B cell (primary cell): Measurements from ENCODE around the gene SRA1. TPM values are rescaled to one million over a fixed set of nuclear protein-coding genes. Genes with fewer than 3 reads are reported as not detected.

Experiments used
- ATAC-seq: fragments of 200-7000 bp; cut with Tn5 transposase; one replicate; pipeline ENCODE4 v1.10.0; 2021; ENCODE audit warnings: low read depth, mild to moderate bottlenecking, moderate number of reproducible peaks, moderate library complexity
- CTCF ChIA-PET: fragments of 350-600 bp; sonication (Branson Sonifier 250); formaldehyde crosslinking; loops from one replicate; lab custom pipeline; 2021; ENCODE audit warnings: antibody characterized with exemption, inconsistent platforms; lab: Charles Lee
- POLR2A ChIA-PET: fragments of 350-600 bp; sonication (Branson Sonifier 250); formaldehyde crosslinking; loops from one replicate; lab custom pipeline; 2021; ENCODE audit warnings: antibody characterized with exemption; lab: Charles Lee
- DNase-seq: peaks from one replicate; pipeline ENCODE4 v3.0.0; 2013
- H2AFZ ChIP-seq: 2 replicates; pipeline ENCODE4 v1.6.1; 2012; ENCODE audit warnings: mild to moderate bottlenecking, low read depth, low read length; ENCODE audit not compliant: insufficient read depth, poor library complexity, severe bottlenecking
- H3K27ac ChIP-seq, 2 donors: 1 replicate in 1 of 2; 2 replicates in 1 of 2; pipeline ENCODE4 v1.5.1; 2012 to 2013; ENCODE audit warnings: low read length in 2 of 2, mild to moderate bottlenecking in 2 of 2, moderate library complexity in 1 of 2
- H3K27me3 ChIP-seq, 4 experiments: fragments of 200-600 bp in 1 of 4; sonication (generic) in 1 of 4; replicated peaks in 1 of 4; 1 replicate in 2 of 4; 2 replicates in 2 of 4; pipeline versions ENCODE4 v1.6.1 to v1.7.0; 2013 to 2016; ENCODE audit warnings: low read length in 3 of 4, mild to moderate bottlenecking in 2 of 4, mixed read lengths in 1 of 4, moderate library complexity in 1 of 4; ENCODE audit not compliant: insufficient read depth in 4 of 4, control insufficient read depth in 3 of 4; ENCODE audit errors: control extremely low read depth in 1 of 4
- H3K36me3 ChIP-seq, 2 experiments: replicated peaks in 1 of 2; 1 replicate in 1 of 2; 2 replicates in 1 of 2; pipeline versions ENCODE4 v1.6.1 to v1.7.1; 2013; ENCODE audit warnings: low read length in 1 of 2; ENCODE audit not compliant: insufficient read depth in 2 of 2, control insufficient read depth in 1 of 2; ENCODE audit errors: control extremely low read depth in 1 of 2, extremely low read depth in 1 of 2
- H3K4me1 ChIP-seq, 2 donors: fragments of 200-600 bp in 1 of 2; sonication (generic) in 1 of 2; 1 replicate in 1 of 2; 2 replicates in 1 of 2; pipeline versions ENCODE4 v1.5.1 to v1.6.1; 2013 to 2017; ENCODE audit warnings: low read length in 2 of 2; ENCODE audit not compliant: control insufficient read depth in 2 of 2, insufficient read depth in 2 of 2
- H3K4me2 ChIP-seq: replicated peaks from 2 replicates; pipeline ENCODE3; 2012; ENCODE audit warnings: mild to moderate bottlenecking, low read depth, low read length; ENCODE audit not compliant: poor library complexity, severe bottlenecking
- H3K4me3 ChIP-seq, 5 experiments: fragments of 200-600 bp in 1 of 5; sonication (generic) in 1 of 5; 1 replicate in 3 of 5; 2 replicates in 2 of 5; pipeline versions ENCODE4 v1.5.1 to v1.7.0; 2011 to 2016; ENCODE audit warnings: low read length in 4 of 5, mild to moderate bottlenecking in 4 of 5, low read depth in 2 of 5, control low read depth in 1 of 5, moderate library complexity in 1 of 5; ENCODE audit not compliant: insufficient read depth in 1 of 5; ENCODE audit errors: control extremely low read depth in 1 of 5, extremely low read depth in 1 of 5
- H3K79me2 ChIP-seq: fragments of 200-600 bp; sonication (generic); one replicate; pipeline ENCODE4 v1.6.0; 2016; ENCODE audit warnings: low read length; ENCODE audit not compliant: control insufficient read depth, insufficient read depth
- H3K9ac ChIP-seq: fragments of 200-600 bp; sonication (generic); 2 replicates; pipeline ENCODE4 v1.6.1; 2017; ENCODE audit warnings: mild to moderate bottlenecking, low read length, moderate library complexity
- H3K9me3 ChIP-seq, 3 donors: one replicate each; pipeline versions ENCODE4 v1.6.1 to v1.7.1; 2013; ENCODE audit warnings: low read length in 2 of 3; ENCODE audit not compliant: control insufficient read depth in 2 of 3, insufficient read depth in 1 of 3; ENCODE audit errors: control extremely low read depth in 1 of 3
- H4K20me1 ChIP-seq: 2 replicates; pipeline ENCODE4 v1.6.0; 2012; ENCODE audit warnings: mild to moderate bottlenecking, low read length; ENCODE audit not compliant: insufficient read depth, control insufficient read depth, poor library complexity, severe bottlenecking
- H3K27ac Mint-ChIP-seq: one replicate; pipeline ENCODE4 v1.8.0; 2021; ENCODE audit warnings: mixed read lengths
- H3K27me3 Mint-ChIP-seq: one replicate; pipeline ENCODE4 v1.8.0; 2021; ENCODE audit warnings: mixed read lengths
- H3K4me1 Mint-ChIP-seq: one replicate; pipeline ENCODE4 v1.8.0; 2021; ENCODE audit warnings: mixed read lengths
- H3K4me3 Mint-ChIP-seq: one replicate; pipeline ENCODE4 v1.8.0; 2021; ENCODE audit warnings: mixed read lengths
- H3K9me3 Mint-ChIP-seq: one replicate; pipeline ENCODE4 v1.8.0; 2022; ENCODE audit warnings: mixed read lengths; ENCODE audit not compliant: insufficient read depth
- CTCF ChIP-seq: fragments of 200-600 bp; IDR thresholded peaks from one replicate; pipeline ENCODE4 v1.8.0; 2022; ENCODE audit warnings: antibody characterized with exemption, mild to moderate bottlenecking
- EZH2 ChIP-seq: IDR thresholded peaks from 2 replicates; pipeline ENCODE4 v1.6.1; 2012; ENCODE audit warnings: borderline replicate concordance, low read depth, mild to moderate bottlenecking, moderate library complexity, low read length; ENCODE audit not compliant: insufficient read depth, poor library complexity, severe bottlenecking
- WGBS: methylation state at CpG from one replicate; pipeline ENCODE4 v1.1.5; 2013; ENCODE audit warnings: missing lambda C conversion rate; ENCODE audit not compliant: insufficient coverage; 5-methylcytosine and 5-hydroxymethylcytosine counted together
- intact Hi-C: fragments of 100-400 bp; cut with micrococcal nuclease; formaldehyde crosslinking; loops from one replicate; pipeline ENCODE4 v1.10.0; 2022
- polyA plus RNA-seq: library from polyadenylated mRNA; depleted of rRNA; stranded (reverse); fragments of >200 nt; gene quantifications from 2 replicates; pipeline ENCODE4 v1.2.3, GENCODE V29; 2012
- total RNA-seq, 2 donors: library from RNA; stranded (reverse); fragments of 120-200 nt in 1 of 2; gene quantifications; 1 replicate in 1 of 2; 2 replicates in 1 of 2; pipeline versions ENCODE4 v1.2.3 to v1.2.4, GENCODE V29; 2013 to 2022

The SRA1 gene
- total and polyA plus RNA-seq, 2 donors (not counting 1 experiment from before 2014, with no cell fraction given): 23.2 to 25.6 TPM

GRCh38 chr5:140544986-140545385 is 12.3 kb downstream of the SRA1 start:
- no peak overlapping the region for H3K4me3 ChIP-seq
- H3K36me3 ChIP-seq: peaks cover 0 to 35% of the 10 kb centered on the region in 2 experiments
- H2AFZ ChIP-seq: no peak overlapping the region
- H3K27me3 ChIP-seq: no peaks in the 10 kb centered on the region
- H4K20me1 ChIP-seq: no peaks in the 10 kb centered on the region
- H3K79me2 ChIP-seq: peaks cover 4% of the 10 kb centered on the region
- no peak overlapping the region for H3K4me2 ChIP-seq
- Mint-ChIP-seq H3K4me1 (peaks cover 27% of the 10 kb centered on the region), H3K27ac (no peak overlapping the region), H3K4me3 (no peak overlapping the region), H3K27me3 (no peaks in the 10 kb centered on the region), H3K9me3 (no peaks in the 10 kb centered on the region)
- CTCF ChIA-PET: no interaction called here
- H3K9me3 ChIP-seq: no peaks in the 10 kb centered on the region
- no peak overlapping the region for H3K9ac ChIP-seq
- intact Hi-C loops: loop anchor here (5.0 kb wide), 1 partner anchor 157 kb away; the partner anchor contains the start of gene ZMAT2
- H3K27ac ChIP-seq: no peak overlapping the region
- WGBS: 100% methylated on average over 6 of the region's 7 CpGs
- no peak for TF ChIP-seq EZH2
- no peak for TF ChIP-seq CTCF
- no peak for ATAC-seq
- H3K4me1 ChIP-seq: peaks cover 10 to 30% of the 10 kb centered on the region in 2 donors
- POLR2A ChIA-PET: interaction anchor here (0.7 kb wide), 1 partner anchor 13 kb away, joined by 5 read pairs; no protein-coding TSS in a partner anchor
- DNase-seq: no peak

- Histone ChIP-seq H3K27me3 (no peaks in the 10 kb centered on the region), H4K20me1 (no peaks in the 10 kb centered on the region), H3K36me3 (peaks cover 6 to 48% of the 10 kb centered on the region in 2 experiments), H3K79me2 (peaks cover 1% of the 10 kb centered on the region), H3K4me2 (no peak overlapping the region), H2AFZ (no peak overlapping the region), H3K9me3 (no peaks in the 10 kb centered on the region), H3K27ac (no peak overlapping the region), H3K9ac (no peak overlapping the region), H3K4me3 (no peak overlapping the region), H3K4me1 (peaks cover 3 to 12% of the 10 kb centered on the region in 2 donors)
- Mint-ChIP-seq H3K9me3 (no peaks in the 10 kb centered on the region), H3K4me1 (peaks cover 9% of the 10 kb centered on the region), H3K4me3 (no peak overlapping the region), H3K27me3 (no peaks in the 10 kb centered on the region), H3K27ac (no peak overlapping the region)
- ChIA-PET CTCF (interaction anchor here (0.7 kb wide), 1 partner anchor 96 kb away, joined by 4 read pairs; the partner anchor contains the start of gene TMCO6), POLR2A (interaction anchor here (0.6 kb wide), 1 partner anchor 10 kb away, joined by 4 read pairs; no protein-coding TSS in a partner anchor)
- ATAC-seq (no peak), DNase-seq (no peak)
- intact Hi-C loops: no loop called here
- 100% methylated on average over 3 of the region's 5 CpGs for WGBS
- TF ChIP-seq EZH2: no peak
- TF ChIP-seq CTCF: no peak
These were observed 14.3 kb downstream of the SRA1 start for GRCh38 chr5:140542972-140543371.
